CD4-positive, alpha-beta T cell treated with Interleukin-6 at 100 ng/mL for 8 hours (primary cell): Measurements from ENCODE around the gene TASOR.
"Not testable (repeated sequence)": the region's sequence is repeated elsewhere in the genome, so short reads cannot be mapped to it uniquely, and the experiment has no call there.

Experiments used
- DNase-seq: peaks from one replicate; pipeline ENCODE4 v3.0.0-alpha.2; 2020; ENCODE audit warnings: mixed read lengths, low spot score

Gene TASOR, protein sequence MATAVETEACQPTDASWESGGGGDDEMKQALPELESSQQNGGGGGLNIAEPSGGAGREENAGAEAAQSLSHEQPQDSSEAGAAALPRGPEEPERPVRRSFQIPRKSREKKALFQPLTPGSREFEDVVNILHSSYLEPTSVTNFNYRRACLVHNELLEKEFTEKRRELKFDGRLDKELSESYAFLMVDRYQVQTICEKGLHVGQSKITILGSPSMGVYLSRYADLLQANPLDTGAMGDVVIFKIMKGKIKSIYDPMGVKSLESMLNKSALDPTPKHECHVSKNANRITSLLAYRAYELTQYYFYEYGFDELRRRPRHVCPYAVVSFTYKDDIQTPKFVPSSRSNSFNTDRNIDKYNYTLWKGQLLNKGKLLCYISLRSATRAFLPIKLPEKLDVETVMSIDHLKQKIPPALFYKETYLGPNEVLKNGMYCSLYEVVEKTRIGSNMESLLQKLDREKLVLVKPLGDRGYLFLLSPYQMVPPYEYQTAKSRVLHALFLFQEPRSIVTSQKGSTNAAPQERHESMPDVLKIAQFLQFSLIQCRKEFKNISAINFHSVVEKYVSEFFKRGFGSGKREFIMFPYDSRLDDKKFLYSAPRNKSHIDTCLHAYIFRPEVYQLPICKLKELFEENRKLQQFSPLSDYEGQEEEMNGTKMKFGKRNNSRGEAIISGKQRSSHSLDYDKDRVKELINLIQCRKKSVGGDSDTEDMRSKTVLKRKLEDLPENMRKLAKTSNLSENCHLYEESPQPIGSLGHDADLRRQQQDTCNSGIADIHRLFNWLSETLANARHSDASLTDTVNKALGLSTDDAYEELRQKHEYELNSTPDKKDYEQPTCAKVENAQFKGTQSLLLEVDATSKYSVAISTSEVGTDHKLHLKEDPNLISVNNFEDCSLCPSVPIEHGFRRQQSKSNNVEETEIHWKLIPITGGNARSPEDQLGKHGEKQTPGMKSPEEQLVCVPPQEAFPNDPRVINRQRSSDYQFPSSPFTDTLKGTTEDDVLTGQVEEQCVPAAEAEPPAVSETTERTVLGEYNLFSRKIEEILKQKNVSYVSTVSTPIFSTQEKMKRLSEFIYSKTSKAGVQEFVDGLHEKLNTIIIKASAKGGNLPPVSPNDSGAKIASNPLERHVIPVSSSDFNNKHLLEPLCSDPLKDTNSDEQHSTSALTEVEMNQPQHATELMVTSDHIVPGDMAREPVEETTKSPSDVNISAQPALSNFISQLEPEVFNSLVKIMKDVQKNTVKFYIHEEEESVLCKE (N-terminal part only)

DNA sequence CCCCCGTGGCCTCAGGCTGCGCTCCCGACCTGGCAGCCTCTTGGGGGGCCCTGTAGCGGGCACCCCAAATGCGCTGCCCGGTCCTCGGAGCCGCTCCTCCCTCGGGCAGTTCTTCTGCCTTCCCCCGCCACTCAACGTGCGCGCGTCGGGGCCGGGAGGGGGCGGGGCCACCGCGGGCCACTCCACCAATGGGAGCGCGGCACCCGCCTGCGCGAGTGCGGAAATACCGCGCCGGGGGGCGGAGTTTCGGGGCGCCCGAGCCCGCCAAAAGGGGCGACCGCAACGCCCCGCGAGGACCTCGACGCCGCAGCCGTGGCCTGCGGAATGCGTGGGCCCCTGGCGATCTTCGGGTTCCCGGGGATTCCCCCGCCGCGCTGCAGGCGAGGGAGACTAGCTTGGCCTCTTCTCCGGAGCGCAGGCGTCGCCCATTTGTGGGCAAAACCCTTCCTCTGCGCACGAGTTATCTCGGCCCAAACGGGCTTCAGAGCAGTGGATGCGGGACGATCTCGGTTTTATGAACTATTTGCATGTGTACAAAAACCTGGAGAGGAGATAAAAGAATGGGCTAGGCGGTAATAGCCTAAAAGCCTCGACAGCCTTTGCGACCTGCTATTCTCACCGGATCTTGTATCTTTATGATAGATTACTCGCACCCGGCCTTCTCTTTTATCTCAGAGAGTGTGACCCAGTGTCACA, at the start of gene TASOR:
Gene TASOR, minus strand, starts transcription at position 144 of the 696 bp plus-strand sequence. CDS start 259 bp downstream, outside the sequence.
- DNase-seq: peak; percentile 86

DNA sequence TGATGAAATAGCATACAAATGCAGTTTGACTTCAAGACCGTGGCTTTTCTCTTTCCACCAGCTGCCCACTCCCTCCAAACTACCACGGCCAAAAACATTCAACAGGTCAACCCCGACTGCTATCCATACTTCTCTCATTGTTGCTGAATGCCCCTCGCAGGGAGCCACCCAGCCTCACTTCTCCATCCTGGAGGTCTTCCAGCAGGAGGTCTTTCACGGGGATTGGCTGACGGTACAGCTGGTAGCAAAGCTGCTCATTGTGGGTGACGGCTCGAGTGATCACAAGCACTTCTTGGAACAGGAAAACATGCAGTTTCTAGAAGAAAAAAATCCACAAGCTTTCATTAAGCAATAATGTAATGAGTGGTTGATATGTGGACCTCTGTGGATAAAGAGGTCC, 49.0 kb upstream of the TASOR start:
- no peak for DNase-seq

DNA sequence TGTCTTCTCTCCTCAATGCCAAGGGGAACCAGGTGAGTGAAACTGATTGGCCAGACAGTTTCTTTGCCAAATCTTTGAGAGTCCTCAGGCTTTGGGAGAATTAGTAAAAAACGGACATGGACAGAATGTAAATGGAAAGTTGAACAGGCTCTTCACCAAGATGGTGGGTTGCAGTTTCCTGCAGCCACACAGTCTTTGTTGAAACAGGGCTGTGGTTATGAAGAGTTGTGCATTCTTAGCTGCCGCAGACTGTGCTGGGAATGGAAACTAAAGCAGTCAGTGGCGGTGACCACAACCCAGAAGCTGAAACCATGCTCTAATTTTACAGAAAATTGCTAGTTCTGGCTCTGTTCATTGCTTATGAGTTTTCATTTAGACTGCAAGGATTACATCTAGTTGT, 42.1 kb upstream of the TASOR start:
- peak; percentile 57 for DNase-seq

DNA sequence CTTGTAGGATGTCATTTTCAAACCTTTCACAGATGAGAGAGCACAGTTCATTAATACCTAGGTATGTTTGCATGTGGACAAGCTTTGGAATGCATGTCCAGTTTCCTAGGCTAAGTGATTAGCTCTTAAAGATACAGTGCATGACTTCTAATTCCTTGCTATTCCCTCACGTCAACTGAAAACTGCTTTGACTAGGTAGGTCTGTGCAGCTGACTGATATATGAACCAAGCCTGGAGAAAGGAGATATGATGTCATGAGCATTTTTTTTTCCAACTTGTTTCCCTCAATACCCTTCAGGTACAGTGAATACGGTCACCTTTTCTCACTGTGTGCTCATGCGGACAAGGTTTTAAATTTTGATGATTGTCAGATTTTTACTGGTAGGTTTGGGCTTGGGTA, 41.6 kb upstream of the TASOR start:
- no peak for DNase-seq

DNA sequence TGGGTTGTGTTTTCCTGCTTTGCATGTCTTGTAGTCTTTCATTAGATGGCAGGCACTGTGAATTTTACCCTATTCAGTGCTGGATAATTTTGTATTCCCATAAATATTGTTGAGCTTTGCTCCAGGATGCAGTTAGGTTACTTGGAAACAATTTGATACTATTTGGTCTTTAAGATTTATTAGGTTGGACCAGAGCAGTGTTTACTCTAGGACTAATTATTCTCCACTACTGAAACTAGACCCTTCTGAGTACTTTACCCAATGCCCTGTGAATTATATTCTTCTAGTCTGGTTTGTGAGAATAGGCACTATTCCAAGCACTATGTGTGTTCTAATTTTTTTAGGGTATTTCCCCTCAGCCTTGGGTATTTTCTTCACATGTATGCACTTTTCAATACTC, 37.8 kb upstream of the TASOR start:
- DNase-seq: no peak

DNA sequence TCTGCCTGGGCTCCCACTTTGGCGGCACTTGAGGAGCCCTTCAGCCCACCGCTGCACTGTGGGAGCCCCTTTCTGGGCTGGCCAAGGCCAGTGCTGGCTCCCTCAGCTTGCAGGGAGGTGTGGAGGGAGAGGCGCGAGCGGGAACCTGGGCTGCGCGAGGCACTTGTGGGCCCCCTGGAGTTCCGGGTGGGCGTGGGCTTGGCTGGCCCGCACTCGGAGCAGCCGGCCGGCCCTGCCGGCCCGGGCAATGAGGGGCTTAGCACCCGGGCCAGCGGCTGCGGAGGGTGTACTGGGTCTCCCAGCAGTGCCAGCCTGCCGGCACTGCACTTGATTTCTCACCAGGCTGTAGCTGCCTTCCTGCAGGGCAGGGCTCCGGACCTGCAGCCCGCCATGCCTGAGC, 35.7 kb upstream of the TASOR start:
- not testable (repeated sequence) for DNase-seq

DNA sequence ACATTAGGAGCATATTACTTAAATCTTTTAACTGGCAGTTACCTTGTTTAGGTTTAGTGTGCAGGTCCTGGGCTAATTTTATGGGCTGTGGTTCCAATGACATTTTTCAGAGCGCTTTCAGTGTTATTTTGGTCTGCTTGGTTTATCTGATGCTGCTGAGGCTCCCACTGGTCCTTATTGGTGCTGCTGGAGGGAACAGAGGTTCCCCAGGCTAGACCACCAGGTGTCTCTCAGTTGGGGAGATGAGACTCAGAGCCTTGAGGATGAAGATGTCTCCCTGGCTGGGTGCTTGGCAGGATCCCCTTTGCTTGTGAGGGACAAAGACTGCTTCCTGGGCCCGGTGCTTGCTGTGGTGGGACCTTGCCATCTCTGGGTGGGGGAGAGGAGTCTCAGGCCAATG, 28.3 kb upstream of the TASOR start:
- DNase-seq: no peak

DNA sequence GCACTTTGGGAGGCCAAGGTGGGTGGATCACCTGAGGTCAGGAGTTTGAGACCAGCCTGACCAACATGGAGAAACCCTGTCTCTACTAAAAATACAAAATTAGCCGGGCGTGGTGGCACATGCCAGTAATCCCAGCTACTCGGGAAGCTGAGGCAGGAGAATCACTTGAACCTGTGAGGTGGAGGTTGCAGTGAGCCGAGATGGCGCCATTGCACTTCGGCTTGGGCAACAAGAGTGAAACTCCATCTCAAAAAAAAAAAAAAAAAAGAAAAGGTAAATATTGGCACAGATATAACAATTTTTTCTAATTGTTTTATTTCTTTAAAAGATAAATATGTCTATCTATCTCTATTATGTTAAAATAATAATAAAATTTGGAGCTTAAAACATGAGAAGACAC, 24.3 kb upstream of the TASOR start:
- not testable (repeated sequence) for DNase-seq

DNA sequence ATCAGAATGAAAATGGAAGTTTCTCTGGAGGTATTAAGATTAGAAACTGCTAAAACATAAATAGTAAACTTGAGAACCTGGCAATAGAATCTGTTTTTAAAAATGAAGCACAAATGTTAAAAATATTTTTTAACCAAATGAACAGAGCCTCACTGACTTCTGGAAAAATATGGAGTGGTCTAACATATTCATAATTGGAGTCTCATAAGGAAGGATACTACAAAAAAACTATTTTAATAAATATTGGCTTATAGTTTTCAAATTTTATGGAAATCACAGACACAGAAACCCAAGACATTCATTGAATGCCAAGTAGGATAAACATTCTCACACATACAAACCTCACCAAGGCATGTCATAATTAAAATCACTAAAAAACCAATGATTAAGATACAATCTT, 23.6 kb upstream of the TASOR start:
- DNase-seq: no peak

DNA sequence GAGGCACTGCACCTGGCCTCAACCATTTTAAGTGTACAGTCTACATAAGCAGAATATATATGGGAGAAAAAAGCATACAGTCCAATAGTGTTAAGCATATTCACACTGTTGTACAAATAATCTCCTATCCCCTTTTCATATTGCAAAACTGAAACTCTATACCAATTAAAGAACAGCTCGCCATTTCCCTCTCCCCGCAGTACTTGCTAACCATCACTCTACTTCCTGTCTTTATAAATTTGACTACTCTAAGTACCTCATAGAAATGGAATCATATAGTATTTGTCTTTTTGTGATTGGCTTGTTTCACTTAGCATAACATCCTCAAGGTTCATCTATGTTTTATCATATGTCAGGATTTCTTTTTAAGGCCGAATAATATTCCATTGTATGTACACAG, 21.6 kb upstream of the TASOR start:
- no peak for DNase-seq

DNA sequence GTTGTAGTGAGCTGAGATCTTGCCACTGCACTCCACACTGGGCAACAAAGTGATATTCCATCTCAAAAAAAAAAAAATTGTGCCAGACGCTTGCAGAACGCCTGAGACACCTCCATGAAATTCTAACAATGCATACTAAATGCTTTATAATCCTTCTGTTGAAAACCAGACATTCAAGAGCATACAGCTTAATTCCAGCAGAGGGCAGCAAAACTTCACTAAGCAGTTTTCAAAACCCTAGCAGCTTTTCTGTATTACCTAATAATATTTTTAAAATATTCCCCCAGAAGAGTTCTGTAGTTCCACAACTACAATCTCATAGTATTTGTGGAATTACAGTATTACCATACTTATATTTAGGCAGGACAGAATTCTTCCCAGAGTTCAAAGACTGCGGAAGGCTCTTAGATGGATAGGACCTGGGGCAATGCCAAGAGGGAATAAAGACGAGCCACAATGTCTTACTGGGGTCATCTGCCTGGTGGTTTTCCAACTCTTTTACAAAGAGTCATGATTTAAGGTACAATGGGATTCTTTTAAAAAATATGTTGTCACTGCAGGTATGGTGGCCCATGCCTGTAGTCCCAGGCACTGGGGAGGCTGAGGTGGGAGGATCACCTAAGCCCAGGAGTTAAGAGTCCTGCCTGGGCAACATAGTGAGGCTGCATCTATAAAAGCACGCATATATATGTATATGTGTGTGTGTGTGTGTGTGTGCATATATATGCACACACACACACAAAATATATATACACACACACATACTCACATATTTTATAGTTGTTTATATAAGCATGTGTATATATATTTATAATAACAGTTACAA, 19.6 kb upstream of the TASOR start:
- peak; percentile 71 for DNase-seq

DNA sequence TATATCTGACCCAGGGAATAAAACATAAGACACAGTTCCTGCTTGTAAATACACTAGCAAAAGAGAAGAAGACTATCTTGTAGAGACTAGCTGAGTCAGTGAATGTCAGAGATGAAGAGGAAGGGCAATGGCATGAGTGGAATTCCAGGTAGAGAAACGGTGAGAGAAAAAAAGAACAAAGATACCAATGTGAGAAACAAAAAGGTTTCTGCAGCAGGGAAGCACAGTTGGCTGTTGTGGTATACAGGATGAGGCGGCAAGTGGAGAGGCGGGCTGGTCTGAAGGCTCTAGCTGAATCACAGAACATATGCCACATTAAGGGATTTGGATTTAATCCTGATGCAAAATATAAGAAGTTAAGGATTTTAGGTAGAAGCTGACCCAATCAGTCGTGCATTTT, 17.1 kb upstream of the TASOR start:
- no peak for DNase-seq

DNA sequence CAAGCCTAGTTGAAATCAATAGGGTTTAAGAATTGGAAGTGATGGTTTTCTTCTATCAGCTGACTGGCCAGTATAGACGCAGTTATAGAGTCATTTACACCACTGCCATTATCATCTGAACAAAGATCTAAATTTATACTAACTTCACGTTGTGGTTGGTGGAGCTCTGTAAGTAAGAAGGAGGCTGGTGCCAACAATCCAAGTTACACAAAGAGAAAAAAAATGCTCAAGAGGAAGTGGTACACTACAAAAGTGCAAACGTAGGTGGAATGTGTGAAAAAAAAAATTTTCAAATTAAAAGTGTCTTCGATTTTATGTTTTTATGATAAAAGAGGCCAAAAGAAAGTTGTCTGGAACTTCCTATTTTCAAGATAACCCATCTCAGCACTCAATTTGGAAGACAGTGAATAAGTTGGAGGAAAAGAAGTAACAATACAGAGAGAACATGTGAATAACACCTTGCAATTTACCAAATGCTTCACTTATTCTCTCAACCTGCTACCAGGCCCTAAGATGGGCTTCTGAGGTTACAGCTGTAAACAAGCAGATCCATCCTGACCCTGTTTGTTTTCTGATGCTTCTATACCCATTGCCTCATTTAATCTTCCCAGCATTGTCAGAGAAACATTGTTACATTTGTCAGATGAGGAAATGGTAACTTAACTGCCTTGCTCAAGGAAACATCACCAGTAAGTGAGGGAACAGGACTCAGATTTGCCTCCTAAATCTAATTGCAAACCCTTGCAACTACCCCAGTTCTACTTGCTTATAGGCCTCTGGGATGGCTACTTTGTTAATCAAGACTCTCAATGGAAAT, 12.0 kb upstream of the TASOR start:
- peak; percentile 40 for DNase-seq

DNA sequence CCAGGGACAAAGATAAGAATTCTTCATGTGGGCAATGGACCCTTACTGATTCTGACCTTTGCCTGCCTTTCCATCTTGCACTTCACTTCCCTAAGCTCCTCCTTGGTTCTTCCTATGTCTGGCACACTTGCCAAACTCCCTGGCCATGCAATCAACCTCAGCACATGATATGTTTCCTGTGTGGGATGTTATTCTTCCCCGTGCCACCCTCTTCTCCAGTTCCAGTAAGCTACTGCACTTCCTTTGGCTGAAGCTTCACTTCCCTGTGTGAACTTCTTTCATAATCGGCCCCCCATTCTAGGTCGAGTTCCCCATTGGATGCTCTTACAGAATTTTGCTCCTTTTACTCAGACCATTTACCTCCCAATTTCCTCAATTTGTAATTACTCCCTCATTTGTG, 10.7 kb upstream of the TASOR start:
- DNase-seq: no peak

DNA sequence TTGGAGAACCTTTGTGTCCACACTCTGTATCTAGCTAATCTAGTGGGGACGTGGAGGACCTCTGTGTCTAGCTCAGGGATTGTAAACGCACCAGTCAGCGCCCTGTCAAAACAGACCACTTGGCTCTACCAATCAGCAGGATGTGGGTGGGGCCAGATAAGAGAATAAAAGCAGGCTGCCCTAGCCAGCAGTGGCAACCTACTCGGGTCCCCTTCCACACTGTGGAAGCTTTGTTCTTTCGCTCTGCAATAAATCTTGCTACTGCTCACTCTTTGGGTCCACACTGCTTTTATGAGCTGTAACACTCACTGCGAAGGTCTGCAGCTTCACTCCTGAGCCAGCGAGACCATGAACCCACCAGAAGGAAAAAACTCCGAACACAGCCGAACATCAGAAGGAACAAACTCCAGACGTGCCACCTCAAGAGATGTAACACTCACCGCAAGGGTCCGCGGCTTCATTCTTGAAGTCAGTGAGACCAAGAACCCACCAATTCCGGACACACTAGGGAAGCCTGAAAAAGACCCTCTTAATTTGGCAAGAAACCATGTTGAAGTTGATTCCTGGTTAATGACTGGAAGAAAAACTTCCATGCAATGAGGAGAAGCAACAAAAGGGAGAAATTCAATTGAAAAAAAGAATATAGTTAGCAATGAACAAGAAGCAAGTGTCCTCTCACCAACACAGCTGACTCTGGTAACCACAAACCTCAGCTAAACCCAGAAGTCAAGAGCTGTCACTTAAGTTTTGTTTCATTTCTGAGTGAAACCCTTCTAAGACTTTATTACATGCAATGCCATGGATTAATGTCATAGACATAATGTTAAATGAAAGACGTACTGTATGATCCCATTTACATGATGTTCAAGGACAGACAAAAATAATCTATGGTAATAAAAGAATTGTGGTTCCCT, 9.7 kb upstream of the TASOR start:
- DNase-seq: peak; percentile 59

DNA sequence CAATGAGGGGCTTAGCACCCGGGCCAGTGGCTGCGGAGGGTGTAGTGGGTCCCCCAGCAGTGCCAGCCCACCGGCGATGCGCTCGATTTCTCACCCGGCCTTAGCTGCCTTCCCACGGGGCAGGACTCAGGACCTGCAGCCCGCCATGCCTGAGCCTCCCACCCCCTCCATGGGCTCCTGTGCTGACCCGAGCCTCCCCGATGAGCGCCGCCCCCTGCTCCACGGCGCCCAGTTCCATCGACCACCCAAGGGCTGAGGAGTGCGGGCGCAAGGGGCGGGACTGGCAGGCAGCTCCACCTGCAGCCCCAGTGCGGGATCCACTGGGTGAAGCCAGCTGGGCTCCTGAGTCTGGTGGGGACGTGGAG, 8.9 kb upstream of the TASOR start:
- DNase-seq: not testable (repeated sequence)

DNA sequence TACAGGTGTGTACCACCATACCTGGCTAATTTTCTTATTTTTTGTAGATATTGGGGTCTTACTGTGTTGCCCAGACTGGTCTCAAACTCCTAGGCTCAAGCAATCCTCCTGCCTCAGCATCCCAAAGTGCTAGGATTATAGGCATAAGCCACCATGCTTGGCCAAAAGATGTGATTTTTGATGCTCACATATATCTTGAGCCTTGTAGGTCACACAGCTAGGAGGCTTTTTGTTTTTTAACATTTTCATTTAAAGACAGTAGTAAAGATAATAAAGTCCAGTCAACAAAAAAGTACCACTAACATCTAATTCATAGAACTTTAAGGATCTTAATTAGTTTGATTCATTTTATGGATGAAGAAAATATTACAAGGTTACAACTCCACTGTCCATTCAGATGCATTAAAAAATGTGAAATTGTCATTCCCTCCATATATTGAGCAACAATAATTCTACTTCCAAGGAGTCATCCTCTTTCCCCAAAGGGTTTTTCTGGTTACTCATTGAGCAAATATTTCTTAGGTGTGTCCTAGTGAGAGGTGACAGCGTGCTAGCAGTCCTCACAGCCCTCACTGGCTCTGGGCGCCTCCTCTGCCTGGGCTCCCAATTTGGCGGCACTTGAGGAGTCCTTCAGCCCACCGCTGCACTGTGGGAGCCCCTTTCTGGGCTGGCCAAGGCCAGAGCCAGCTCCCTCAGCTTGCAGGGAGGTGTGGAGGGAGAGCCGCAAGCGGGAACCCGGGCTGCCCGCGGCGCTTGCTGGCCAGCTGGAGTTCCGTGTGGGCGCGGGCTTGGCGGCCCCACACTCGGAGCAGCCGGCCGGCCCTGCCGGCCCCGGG, 8.3 kb upstream of the TASOR start:
- no peak for DNase-seq

DNA sequence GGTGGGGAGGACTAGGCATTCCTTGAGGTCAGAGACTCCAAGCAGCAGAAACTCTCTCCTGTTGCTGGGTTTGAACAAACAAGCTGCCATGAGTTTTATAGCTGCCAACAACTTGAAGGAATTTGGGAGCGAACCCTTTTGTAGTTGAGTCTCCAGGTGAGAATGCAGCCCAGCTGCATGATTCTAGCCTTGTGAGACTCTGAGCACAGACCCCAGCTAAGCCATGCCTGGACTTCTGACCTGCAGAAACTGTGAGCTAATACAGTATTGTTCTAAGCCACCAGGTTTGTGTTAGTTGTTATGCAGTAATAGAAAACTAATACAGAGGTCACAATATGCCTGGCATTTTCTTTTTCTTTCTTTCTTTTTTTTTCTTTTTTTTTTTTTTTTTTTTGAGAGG, 6.2 kb upstream of the TASOR start:
- DNase-seq: no peak
